ENCODE data around the gene PACC1.
"Not testable (repeated sequence)": the region's sequence is repeated elsewhere in the genome, so short reads cannot be mapped to it uniquely, and the experiment has no call there.

The PACC1 gene

DNA sequence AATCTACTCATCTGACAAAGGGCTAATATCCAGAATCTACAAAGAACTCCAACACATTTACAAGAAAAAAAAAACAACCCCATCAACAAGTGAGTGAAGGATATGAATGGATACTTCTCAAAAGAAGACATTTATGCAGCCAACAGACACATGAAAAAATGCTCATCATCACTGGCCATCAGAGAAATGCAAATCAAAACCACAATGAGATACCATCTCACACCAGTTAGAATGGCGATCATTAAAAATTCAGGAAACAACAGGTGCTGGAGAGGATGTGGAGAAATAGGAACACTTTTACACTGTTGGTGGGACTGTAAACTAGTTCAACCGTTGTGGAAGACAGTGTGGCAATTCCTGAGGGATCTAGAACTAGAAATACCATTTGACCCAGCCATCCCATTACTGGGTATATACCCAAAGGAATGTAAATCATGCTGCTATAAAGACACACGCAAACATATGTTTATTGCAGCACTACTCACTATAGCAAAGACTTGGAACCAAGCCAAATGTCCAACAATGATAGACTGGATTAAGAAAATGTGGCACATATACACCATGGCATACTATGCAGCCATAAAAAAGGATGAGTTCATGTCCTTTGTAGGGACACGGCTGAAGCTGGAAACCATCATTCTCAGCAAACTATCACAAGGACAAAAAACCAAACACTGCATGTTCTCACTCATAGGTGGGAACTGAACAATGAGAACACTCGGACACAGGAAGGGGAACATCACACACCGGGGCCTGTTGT lies 18.8 kb downstream of the PACC1 start:
- DNase-seq (ENCODE audit: low spot score), result not testable (repeated sequence)

GRCh38 chr1:212388985-212389716 lies 25.5 kb downstream of the PACC1 start:
- DNase-seq (ENCODE audit: low spot score), result no peak

DNA sequence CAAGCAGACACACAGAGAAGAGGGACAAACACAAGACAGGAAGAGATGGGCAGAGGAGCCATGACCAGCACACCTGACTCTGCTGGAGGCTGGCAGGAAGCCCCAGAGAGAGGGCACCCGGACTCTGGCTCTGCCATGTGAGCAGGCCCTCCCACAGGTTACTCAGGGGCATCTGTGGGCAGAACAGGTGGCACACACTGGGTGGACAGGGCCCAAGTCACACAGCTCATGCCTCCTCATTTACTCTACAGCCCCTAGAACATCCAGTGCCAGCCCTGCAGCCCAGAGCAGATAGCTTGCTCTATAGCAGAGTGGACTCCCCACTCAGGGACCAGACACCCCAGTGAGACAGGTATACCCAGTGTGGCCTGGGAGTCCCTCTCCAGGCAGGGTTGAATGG lies 28.7 kb downstream of the PACC1 start:
- DNase-seq (ENCODE audit: low spot score), result no peak

GRCh38 chr1:212381397-212382035 lies 33.2 kb downstream of the PACC1 start:
- DNase-seq (ENCODE audit: low spot score), result no peak

DNA sequence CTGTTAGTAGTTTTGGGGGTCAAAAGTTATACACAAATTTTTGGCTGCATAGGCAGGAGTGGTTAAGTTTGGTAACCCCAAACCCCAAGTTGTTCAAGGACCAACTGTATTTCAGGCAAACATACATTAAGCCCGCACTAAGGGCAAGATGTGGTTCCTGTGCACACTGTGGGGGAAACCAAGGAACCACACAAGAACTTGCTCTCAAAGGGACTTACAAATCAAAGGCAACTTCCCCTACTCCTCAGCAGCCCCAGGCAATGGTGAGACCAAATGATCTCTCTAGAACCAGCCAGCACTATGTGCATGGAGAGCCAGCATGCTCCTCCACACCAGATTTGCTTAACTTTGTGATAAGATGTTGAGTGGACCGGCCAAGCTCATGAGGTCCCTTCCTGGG lies 35.3 kb downstream of the PACC1 start:
- DNase-seq (ENCODE audit: low spot score), result no peak

DNA sequence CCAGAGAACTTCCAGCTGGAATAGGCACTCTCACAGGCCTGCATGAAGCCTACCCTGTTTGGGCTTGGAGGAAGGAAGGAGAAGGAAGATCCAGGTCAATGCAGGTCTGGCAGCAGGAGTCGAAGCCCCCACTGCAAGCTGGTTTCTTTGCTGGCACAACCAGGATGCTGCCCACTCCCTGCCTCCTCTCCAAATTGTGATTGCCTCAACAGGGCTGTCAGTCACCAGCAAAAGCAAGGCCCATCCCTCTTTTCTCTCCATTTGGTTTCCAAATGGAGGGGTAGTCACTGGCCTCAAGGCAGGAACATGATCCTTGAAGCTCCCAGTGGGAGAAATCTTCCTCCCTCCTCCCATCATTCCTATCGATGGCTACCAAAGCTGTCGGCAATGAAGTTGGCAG lies 37.0 kb downstream of the PACC1 start:
- DNase-seq (ENCODE audit: low spot score), result no peak

DNA sequence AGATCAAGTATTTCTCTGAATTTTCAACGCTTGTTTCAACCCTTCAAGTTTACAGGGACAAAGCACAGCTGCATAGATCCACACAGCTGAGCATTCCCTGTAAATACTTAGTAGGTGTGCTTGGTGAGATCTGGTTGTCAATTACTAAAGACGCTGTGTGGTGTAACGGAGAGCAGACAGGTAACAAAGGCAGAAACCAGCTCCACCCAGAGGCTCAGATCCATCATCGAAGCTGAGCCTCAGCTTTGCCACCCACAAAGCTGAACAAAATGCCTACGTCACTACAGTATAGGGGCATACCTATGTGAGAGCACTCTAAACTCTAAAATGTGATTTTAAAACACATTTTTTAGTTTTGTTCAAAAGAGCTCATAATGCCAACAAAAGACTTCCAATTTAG lies 38.7 kb downstream of the PACC1 start:
- no peak for DNase-seq (ENCODE audit: low spot score)

- DNase-seq (ENCODE audit: low spot score), result peak; percentile 57
These were observed 46.6 kb downstream of the PACC1 start for GRCh38 chr1:212368073-212368484.

DNA sequence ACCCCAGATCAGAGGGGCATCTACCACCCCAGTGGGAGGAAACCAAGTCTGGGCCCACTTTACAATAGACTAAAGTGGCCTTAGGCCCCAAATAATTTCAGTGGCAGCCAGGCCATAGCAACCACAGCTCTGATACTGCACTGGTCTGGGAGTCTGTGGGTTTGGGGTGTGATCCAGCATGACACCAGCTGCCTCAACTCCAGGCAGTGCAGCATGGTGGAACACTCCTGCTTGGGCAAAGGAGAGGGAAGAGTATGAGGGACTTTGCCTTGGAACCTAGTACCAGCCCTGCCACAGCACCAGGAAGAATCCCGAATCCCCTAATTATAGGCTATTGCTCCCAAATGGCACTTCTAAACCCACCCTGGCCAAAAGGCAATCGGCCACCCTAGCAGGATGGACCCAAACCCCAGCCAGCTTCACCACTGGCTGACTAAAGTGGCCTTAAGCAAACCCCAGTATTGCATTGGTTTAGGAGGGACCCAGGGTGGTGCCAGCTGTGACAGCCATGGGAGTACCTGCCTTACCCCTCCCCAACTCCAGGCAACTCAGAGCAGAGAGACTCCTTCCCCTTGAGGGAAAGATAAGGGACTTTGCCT lies 47.1 kb downstream of the PACC1 start:
- no peak for DNase-seq (ENCODE audit: low spot score)

- no peak for DNase-seq (ENCODE audit: low spot score)
These were observed 47.8 kb downstream of the PACC1 start for GRCh38 chr1:212366901-212367300.

DNA sequence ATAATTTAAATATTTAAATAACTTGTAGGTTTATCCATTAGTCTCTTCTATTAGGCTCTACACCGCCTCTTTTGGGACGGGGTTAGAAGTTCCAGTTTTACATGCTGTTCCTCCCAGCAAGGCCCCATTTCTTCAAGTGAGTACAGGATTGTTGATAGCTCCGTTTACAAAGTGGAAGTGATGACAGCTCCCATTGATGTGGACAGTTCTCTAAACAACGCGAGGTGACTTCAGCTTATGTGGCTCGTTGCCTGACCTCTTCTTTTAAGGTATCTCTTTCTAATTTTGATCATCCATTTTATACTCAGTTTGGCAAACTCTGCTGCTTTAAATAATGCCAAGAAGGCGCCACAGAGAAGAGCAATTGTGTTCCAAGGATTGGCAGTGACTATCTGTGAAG lies 49.7 kb downstream of the PACC1 start:
- peak; percentile 19 for DNase-seq (ENCODE audit: low spot score)

GRCh38 chr1:212359794-212360479 lies 54.7 kb downstream of the PACC1 start:
- DNase-seq (ENCODE audit: low spot score), result no peak

GRCh38 chr1:212355230-212355969 lies 59.3 kb downstream of the PACC1 start:
- DNase-seq (ENCODE audit: low spot score), result no peak

GRCh38 chr1:212354464-212354863 lies 60.2 kb downstream of the PACC1 start:
- DNase-seq (ENCODE audit: low spot score), result no peak

DNA sequence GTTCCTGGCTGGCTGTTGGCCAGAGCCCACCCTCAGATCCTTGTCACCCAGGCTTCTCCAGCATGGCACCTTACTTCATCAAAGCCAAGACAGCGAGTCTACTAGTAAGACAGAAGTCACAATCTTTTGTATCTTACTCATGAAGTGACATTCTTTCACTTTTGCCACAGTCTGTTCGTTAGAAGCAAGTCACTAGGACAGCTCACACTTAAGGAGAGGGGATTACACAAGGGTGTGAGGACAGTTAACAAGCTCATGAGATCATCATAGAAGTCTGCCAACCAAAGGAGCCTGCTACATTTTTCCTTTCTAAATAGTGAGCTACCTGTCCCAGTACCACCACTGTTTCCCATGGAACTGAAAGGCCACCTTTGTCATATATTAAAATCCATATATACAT lies 61.5 kb downstream of the PACC1 start:
- no peak for DNase-seq (ENCODE audit: low spot score)

DNA sequence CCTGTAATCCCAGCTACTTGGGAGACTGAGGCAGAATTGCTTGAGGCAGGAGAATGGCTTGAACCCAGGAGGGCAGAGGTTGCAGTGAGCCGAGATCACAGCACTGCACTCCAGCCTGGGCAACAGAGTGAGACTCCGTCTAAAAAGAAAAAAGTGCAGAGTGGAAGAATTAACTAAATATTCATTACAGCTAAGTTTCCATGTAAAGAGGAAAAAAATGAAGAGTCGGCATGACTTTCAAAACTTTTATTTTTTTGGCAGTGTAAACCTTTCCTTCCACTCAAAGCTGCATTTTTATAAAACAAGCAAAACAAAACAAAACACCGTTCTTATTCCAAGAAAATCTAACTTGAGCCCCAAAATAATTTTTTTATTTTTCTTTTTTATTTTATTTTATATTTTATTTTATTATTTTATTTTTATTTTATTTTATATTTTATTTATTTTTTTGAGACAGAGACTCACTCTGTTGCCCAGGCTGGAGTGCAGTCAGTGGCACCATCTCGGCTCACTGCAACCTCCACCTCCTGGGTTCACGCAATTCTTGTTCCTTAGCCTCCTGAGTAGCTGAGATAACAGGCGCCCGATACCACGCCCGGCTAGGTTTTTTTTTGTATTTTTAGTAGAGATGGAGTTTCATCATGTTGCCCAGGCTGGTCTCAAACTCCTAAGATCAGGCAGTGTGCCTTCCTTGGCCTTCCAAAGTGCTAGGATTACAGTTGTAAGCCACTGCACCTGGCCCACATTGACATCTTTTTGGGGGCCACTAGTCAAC lies 62.9 kb downstream of the PACC1 start:
- no peak for DNase-seq (ENCODE audit: low spot score)

DNA sequence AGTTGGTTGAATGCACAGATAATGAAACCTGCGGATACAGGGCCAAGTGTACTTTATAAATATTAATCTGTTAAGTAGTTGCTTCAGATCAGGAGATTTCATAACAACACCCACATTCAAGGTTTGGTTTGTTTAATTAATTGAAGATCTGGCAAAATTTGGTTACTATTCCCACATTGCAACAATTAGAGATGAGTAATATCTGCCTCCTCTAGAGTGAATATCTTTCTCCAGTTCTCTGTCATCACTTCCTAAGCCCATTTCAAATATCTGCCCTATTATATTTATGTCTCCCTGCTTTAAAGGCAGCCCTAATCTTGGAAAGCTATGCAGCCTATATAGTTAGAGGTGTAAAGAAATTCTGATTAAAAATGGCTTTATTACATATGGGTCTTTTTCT lies 68.1 kb downstream of the PACC1 start:
- DNase-seq (ENCODE audit: low spot score), result no peak

- DNase-seq (ENCODE audit: low spot score), result no peak
These were observed 69.8 kb downstream of the PACC1 start for GRCh38 chr1:212344905-212345304.

GRCh38 chr1:212341090-212341489 lies 73.6 kb downstream of the PACC1 start:
- no peak for DNase-seq (ENCODE audit: low spot score)

GRCh38 chr1:212329105-212329504 lies 85.6 kb downstream of the PACC1 start:
- no peak for DNase-seq (ENCODE audit: low spot score)

DNA sequence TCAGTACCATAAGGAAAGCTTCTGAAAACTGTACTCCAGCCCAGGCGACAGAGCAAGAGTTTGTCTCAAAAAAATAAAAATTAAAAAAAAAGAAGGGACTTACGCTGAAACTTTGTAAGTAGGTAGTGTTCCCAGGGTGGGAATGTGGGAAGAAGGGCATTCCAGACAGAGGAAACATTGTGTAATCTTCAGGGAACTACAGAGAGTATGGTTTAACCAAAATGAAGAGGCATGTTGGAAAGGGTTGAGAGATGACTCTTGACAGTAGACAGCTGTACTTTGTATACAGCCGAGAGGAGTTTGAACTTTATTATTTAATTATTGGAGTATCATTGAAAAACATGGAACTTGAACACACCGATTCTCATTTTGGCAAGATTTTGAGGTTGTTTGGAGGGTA lies 86.4 kb downstream of the PACC1 start:
- DNase-seq (ENCODE audit: low spot score), result no peak
